ENCODE results near the gene ST3GAL2.

Gene ST3GAL2

DNA sequence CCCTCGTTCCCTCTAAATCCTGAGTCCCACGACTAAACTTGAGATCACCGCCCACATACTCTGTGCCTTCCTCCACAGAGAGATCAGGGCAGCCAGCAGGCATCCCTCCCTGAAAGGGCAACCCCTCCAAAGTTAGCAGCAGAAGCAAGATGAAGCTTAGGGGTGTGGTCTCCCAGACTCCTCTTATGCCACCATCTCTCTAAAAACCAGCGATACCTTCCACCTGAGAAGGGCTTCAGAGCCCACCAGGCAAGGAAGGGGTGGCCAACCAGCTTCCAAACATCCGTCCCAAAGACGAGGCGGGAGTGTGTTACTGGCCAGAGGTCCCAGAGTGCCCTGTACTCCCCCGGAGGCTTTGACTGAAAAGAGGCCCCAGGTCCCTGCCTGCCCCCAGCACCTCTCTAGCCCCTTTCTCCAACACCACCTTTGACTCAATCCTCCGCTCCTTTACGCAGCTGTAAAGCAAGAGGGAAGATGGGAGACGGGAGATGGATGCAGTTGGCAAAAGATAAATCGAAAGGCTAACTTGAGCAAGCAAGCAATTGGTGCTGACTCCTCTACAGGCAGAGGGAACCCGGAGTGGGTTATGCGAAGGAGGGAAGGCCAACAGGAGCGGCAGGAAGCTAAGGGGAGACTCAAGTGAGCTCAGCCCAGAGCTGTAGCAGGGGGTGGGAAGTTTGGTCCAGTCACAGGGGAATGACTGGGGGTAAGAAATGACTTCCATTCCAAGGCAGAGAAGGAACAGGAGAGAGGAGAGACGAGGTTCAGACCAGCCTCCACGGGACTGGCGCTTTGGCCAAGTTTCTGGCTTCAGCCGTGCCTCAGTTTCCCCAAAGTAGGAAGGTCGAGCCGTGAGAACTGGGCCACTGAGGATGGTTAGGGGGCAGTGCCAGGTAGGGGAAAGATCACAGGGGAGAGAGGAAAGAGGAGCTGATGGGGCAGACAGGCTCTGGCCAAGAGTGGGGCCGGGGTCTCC, 1.0 kb downstream of the ST3GAL2 start:
- DNase-seq (ENCODE audit: low read depth): peak; percentile 72

DNA sequence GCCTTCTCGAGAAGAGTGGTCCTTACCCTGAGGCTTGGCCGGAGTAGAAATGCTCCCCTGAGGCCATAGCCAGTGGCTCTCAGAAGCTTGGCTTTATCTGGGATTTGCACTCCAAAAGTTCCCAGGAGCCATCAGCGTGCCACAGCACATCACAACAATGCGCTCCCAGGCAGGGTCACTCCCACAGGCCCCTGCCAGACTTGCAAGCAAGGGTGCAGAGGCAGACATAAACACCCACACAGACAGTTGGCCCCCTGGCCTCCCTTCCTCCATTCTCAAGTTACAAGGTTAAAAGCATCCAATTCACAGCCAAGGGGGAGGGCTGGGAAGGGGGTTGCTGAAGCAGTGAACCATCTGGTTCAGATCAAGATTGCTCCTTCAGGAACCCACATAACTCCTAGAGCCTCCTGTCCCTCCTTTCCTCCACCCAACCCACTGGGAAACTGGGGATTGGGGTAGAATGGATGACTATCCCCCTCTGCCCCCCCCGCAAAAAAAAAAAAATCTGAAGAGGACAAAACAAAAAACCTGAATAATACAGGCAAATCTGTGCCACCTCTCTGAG, 1.8 kb downstream of the ST3GAL2 start:
- peak; percentile 97 for DNase-seq (ENCODE audit: low read depth)

DNA sequence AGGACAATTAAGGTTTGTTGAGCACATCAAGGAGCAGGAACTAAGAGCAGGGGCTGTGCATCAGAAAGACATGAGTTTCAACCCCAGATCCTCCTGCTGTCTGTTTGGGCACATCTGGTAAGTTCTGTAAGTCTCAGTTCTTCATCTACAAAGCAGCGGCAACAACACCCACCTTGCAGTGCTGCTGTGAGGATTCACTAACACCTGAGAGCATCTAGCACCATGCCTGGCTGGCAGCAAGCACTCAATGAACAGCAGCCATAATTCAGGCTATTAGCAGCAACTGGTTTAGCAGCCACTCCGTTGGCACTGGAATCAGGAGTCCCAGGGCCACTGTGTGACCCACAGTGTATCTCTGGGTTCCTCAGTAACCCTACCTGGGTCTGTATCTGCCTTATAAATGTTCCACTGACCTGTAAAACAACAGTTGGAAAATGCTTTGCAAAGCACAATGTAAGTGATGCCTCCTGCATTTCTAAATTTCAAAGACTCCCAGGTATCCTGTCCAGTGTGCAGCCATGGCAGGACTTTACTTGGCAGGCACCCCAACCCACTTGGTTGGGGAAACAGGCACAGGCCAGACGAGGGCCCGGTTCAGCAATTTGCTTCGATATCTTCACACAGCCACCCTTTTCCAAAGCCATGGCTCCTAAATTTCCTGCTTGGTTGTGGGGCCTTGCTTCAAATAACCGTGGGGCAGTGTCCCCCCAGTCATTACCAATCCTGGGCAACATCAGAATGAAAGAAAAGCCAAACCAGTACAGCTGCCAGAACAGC, 4.2 kb downstream of the ST3GAL2 start:
- DNase-seq (ENCODE audit: low read depth): no peak

DNA sequence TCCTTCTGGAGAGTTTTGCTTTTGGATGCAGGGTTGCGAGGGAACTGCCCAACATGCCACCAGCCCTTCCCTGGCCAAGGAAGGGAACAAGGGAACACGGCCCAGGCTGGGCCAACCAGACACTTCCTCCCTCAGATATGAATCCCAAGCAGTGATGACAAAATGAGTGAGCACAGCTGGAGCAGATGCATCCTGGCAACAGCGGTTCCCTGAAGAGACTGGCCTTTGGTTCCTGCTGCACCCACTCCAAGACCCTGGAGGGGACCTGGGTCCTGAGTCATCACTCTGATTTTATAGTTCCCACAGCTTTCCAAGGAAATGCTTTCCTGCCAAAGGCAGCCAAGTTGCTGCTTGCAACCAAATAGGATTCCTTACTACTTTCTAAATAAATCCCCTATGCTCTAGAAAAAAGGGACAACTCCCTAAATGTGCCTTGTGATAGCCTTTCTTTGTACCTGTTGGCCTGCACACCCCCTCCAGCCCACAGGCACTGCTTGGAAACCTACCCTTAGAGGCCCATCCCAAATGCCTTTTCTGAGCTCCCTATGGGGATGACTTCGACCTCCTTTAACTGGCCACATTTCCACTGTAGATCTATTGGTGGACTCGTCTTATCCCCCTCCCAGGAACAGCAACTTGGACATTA, 5.3 kb downstream of the ST3GAL2 start:
- peak; percentile 95 for DNase-seq (ENCODE audit: low read depth)

DNA sequence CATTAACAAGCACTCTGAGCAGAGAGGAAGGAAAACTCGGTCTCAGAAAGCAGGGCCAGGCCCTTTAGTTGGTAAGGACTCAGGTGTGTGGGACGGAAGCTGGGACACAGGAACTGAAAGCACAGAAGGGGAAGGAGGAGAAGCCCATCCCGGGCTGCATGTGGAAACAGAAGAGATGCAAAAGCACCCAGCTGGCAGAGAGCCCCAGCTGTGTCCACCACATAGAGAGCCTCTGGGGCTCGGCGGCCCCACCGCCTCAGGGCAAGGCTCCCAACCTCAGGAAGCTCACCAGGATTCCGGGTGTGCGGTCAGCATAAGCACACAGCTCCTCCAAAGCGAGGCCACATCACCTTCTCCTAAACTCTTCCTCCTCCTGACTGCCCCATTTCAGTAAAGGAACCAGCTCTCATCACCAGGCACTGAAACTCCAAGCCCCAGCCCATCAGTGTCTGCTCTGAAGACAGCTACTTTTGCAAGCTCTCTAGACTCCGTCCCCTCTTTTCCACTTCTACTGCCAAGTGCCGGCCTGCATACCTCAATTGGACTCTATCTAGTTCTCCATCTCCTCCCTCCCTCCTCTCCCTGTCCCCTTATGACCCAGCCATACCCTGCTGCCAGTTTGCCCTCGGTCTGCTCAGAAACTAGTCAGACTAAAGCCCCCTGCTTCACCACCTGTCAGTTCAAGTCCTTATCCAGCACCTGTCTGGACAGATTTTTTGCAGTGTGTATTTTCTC, 6.0 kb downstream of the ST3GAL2 start:
- DNase-seq (ENCODE audit: low read depth): peak; percentile 60

DNA sequence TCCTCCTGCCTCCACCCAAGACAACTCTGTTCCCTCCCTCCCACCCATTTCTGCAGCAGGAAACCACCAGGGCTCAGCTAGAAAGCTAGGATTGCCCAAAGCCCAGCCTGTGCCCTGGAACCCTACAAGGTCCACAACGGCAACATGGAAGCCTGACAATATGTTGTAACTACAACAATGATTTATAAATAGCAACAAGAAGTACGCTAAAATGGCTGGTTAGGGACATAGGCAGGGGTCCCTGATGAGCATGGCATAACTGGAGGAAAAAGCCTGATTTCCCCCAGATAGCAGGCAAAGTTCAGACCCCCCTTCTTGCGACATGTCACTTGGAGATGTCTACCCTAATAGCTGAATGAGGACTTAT, 6.6 kb downstream of the ST3GAL2 start:
- DNase-seq (ENCODE audit: low read depth): no peak

DNA sequence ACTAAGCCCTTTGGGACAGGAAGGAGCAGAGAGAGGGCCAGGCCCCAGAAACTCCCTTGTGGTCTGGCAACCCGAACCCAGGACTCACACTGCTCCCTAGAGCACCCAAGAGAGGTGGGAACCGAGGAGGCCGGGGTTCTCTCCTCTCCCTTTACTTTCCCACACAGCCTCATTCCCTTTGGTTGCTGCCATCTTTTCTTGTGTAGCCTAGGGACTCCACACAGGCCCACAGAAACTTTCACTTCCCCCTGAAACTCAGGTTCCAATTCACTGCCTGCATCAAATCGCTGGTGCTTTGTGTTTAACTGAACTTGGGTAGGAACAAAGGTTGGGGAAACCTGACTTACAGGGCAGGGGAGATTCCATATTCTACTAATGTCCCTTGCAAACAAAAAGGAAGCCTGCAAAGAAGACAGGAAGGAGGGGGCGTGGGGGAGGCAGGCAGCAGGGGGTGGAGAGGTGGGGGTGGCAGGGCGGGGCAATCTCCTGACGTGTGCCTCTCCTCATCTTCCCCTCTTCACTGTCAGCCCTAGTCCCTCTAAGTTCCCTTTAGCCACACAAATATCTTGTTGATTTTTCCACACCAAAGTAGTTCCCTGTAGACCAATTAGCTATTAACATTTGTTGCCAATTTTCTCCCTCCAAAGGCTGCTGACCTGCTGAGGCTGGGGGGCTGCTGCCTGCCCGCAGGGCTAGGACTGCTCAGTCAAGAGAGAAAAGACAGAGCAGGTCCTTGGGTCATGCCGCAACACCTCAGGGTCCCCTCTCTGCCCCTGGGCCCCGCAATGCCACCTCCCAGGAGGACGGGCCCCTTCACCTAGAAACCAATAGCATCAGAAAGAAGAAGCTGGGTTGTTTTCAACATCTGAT, 8.0 kb downstream of the ST3GAL2 start:
- peak; percentile 22 for DNase-seq (ENCODE audit: low read depth)

DNA sequence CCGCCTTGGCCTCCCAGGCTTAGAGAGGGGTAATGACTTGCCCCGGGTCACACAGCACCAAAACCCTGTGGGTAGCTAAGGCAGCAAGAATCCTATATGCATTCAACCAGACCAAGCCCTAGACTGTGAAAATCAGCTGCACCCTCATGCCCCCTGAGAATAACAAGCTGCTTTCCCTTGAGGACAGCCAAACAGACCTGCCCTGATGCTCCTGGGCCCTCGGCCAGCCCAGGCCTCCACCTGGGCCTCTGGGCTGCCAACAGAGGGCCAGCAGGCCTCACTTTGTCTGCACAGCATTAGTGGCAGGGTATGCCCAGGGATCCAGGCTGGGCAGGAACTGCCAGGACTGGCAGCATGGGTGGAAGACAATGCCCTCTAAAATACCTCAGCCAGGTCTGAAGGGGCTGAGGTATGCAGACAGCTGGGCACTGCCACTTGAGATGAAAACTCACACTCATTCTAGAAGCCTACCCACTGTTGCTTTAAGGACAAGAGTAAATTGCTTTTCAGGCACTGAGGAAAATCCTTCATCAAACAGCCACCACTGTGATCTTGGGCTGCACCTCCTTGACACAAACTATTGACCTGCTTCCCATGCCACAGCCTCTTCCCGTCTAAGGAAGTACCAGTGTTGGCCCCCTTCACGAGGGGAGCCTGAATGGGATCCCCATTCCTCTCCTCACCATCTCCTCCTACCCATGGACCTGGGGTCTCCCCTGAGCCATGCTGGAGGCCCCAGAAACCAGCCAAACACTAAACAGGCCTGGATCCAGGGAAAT, 8.8 kb downstream of the ST3GAL2 start:
- no peak for DNase-seq (ENCODE audit: low read depth)

DNA sequence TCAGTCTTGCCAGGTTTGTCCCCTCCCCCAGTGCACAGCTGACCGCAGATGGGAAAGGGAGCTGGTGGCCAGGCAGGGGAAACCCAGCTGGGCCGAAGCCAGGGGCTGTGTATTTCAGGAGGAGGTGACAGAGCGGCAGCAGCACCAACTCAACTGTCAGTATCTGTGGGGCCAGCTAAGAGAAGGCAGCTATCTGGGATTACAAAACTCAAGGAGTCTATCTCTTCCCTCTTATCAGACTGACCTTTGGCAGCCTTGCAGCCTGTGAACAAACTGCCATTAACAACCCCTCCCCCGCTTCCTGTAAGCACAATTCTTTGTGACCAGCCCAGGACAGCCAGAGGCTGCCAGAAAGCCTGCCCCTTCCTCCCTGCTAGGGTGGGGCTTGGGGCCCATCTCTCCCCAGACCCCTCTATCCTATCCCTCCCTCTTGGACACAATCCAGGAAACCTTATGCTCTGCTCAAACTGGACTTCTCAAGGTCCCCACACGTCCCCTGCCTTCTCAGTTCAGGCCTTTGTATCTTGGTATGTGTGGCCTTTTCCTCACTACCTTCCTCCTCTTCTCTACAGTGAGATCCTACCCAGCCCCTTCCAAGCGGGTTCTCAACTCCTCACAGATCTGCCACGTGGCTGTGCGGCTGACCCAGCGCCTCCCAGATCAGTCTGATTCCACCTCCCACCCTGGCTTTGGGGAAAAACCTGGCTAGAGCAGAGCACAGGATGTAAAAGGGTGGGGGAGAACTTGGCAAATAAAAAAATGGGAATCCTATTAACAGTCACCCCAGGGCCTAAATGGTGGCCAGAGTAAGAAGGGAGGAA, 10.5 kb downstream of the ST3GAL2 start:
- DNase-seq (ENCODE audit: low read depth): peak; percentile 97

DNA sequence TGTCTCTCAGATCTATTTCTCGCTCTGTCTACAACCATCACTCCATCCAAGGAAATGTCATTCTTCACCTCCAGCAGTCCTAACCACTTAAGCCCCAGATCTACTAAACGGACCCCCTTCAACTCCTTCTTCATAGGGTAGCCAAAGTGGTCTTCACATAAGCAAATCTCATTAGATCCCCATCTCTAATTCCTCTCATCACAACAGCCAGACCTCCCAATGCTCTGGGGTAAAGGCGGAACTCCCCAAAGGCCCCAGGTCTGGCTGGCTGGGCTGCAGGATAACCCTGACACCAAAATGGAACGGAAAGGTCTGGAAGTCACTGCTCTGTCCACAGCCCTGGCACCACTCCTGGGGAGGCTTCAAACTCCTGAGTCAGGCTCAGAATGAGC, 11.1 kb downstream of the ST3GAL2 start:
- DNase-seq (ENCODE audit: low read depth): no peak

DNA sequence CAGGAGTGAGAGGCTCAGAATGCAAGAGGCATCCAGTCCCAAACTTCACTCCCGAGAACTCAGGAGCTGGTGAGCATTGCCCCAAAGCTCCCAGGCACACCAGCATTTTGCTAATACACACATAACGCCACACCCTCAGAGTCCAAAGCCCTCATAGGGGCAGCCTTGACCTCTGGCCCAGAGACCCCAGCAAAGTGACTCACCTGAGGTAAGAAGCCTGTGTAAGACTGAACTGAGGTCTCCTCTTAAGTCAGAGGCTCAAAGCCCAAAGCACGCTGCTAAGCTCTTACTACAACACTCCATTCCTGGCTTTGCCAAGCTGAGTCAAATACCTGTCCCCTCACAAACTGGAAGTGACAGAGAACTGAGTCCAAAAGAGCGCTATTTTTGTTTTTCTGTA, 16.4 kb downstream of the ST3GAL2 start:
- DNase-seq (ENCODE audit: low read depth): no peak

DNA sequence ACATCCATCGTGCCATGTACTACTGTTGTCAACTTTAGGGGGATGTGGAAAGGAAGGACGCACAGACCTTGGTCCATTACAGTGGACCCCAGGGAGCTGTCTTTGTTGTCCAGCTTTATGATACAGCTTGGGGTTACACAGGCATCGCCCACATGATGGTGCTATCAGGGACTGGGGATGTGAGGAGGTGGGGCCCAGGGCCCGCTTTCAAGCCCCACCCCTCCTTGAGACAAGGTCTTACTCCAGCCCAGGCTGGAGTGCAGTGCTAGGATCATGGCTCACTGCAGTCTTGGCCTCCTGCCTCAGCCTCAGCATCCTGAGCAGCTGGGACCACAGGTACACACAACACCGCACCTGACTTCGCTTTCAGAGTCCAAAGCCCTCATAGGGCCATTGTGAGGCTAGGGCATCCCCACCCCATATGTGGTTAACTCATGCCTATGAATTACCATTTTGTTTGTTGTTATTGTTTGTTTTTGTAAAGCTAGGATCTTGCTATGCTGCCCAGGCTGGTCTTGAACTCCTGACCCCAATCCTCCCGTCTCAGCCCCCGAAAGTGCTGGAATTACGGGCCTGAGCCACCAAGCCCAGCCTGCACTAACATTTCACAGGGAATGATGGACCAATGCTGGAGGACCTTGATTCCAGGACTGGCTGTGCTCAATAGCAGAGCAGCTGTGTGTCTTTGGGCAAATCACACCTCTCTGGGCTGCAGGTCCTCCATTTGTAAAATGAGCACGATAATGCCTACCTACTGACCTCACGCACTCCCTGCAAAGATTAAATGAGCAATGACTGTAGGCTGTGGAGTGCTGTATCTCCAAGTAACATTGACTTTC, 17.2 kb downstream of the ST3GAL2 start:
- no peak for DNase-seq (ENCODE audit: low read depth)

DNA sequence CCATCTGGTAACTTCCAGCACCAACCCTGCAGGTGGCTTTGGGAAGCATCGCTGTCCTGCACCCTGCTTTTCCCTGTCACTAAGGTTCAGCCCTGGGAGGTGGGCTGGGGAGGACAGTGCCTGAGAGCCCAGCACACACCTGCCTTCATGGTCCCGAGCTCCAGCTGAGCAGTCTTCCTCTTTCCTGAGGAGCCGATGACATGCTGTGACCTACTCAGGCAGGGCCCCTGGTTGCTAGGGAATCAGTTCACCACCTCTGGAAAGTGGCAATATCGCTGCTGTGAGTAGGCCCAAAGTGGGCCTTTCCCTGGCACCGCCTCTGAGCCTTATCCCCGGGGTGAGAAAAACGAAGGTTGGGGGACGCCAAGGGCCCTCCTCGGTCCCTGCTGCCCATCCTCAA, 17.9 kb downstream of the ST3GAL2 start:
- DNase-seq (ENCODE audit: low read depth): no peak

DNA sequence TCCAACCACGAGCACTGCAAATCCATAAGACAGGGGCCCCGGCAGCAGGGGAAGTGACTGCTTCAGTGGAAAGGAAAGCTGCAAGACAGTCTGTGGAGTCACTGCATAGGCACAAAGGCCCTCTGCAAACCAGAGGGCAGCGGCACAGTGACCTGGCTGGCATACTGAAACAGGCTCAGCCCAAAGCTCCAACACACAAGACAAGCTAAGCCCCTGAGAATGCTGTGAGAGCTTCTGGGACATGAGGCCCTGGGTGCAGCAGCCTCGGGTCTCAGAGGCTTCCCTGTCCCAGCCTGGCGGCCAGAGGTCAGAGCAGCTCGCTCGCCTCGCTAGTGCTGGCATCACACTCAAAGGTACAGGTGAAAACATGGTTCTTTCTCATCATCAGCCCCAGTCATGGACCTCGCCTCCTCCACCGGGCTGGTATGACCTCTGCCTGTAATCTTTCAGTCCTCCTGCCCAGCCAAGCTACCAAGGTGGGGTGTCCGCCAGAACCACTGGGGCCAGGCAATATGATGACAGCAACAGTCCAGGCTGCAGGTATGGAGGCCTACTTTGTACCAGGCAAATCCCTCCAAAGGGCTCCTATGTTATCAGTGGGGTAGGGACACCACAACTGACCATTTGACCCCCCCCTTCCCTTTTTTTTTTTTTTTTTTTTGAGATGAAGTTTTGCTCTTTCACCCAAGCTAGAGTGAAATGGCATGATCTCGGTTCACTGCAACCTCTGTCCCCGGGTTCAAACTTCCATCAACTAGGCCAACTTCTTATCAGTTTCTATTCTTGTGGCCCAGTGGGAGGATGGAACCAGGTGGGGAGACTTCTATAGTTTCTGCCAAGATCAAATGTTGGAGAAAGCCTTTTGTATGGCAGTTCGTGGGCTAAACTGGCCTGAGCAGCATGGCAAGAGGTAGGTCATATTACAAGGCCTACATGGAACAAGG, 19.2 kb downstream of the ST3GAL2 start:
- no peak for DNase-seq (ENCODE audit: low read depth)

DNA sequence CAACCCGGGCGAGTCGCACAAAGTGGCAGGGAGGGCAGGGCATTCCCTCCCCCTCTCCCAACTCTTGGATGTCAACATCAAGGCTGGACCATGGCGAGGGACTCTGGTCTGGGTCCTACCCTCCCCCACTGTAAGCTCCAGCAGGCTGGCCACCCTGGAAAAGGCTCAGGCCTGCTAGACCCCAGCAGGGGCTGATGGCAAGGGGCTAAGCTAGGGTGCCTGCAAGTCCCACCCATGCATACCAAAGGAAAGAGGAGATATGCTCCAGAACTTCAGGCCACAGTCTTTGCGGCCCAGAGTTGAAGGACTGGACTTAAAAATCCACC, 19.9 kb downstream of the ST3GAL2 start:
- DNase-seq (ENCODE audit: low read depth): no peak

DNA sequence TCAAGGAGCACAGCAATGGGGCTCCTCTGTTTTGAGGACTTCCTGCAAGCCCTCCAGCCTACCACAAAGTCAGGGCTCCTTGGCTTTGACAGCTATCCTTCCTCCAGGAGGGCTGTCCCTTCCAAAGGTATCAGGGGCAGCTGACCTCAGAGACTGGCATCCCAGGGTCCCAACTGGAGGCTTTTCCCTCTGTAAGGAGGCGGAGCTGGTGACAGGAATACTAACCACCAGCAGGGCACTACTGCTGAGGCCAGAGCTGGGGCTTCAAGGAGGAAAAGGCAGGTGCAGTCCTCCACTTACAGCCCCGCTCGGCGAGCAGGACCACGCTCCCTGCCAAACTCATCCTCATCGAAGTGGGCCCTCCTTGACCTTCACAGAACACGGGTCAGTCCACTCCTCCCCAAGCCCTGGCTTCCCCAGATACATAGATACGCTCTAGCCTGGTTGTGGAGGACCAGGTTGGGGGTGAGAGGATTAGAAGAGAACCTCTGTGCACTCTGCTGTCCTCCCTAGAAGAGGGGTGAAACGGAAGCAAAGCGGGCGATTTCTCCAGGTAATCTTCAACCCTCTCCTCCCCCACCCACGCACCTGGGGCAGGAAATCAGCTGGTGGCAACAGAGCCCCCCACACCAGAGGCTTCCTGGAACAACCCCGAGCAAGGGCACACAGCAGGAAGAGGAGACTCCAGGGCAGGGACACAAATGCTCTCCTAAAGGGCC, 20.5 kb downstream of the ST3GAL2 start:
- no peak for DNase-seq (ENCODE audit: low read depth)
